Measurements from ENCODE around the gene NOTUM.

- TF ChIP-seq, protein P1, sequence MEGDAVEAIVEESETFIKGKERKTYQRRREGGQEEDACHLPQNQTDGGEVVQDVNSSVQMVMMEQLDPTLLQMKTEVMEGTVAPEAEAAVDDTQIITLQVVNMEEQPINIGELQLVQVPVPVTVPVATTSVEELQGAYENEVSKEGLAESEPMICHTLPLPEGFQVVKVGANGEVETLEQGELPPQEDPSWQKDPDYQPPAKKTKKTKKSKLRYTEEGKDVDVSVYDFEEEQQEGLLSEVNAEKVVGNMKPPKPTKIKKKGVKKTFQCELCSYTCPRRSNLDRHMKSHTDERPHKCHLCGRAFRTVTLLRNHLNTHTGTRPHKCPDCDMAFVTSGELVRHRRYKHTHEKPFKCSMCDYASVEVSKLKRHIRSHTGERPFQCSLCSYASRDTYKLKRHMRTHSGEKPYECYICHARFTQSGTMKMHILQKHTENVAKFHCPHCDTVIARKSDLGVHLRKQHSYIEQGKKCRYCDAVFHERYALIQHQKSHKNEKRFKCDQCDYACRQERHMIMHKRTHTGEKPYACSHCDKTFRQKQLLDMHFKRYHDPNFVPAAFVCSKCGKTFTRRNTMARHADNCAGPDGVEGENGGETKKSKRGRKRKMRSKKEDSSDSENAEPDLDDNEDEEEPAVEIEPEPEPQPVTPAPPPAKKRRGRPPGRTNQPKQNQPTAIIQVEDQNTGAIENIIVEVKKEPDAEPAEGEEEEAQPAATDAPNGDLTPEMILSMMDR (conservative IDR thresholded peaks at IDR 0.05 in 1 of 2, IDR thresholded peaks at IDR 0.05 in 1 of 2; ENCODE audit: extremely low read depth in 1 of 2, insufficient read depth in 1 of 2, low read depth in 1 of 2, low read length in 2 of 2): no peak
- TF ChIP-seq EZH2 (IDR thresholded peaks at IDR 0.05; ENCODE audit: borderline replicate concordance, low read length): no peak
These were observed 38.6 kb upstream of the NOTUM start for GRCh38 chr17:81999587-81999975.

All from mammary epithelial cell (primary cell).